DOHH2 (cell line): Measurements from ENCODE around the gene FNDC4.
A peak's percentile ranks its signal among the peaks of the same experiment; 100 is the strongest.

Source experiments
- H3F3A ChIP-seq: fragments of 200-600 bp; sonication (generic), shearing (Covaris generic); 2 replicates; pipeline ENCODE4 v1.6.0; 2016; ENCODE audit warnings: antibody characterized with exemption, mild to moderate bottlenecking; ENCODE audit not compliant: control insufficient read depth, insufficient read depth
- H3K27ac ChIP-seq: fragments of 200-600 bp; sonication (generic); 2 replicates; pipeline ENCODE4 v1.5.1; 2014; ENCODE audit warnings: low read depth, mild to moderate bottlenecking, low read length, moderate library complexity
- H3K27me3 ChIP-seq: fragments of 200-600 bp; sonication (generic); 2 replicates; pipeline ENCODE4 v1.6.1; 2014; ENCODE audit warnings: mild to moderate bottlenecking, low read length, mixed read lengths; ENCODE audit not compliant: control insufficient read depth
- H3K36me3 ChIP-seq: fragments of 200-600 bp; sonication (generic); 2 replicates; pipeline ENCODE4 v1.6.1; 2014; ENCODE audit warnings: mild to moderate bottlenecking, low read length, moderate library complexity, mixed read lengths; ENCODE audit not compliant: control insufficient read depth
- H3K4me1 ChIP-seq: fragments of 200-600 bp; sonication (generic); 2 replicates; pipeline ENCODE4 v1.6.1; 2014; ENCODE audit warnings: mild to moderate bottlenecking, low read length, mixed read lengths; ENCODE audit not compliant: control insufficient read depth
- H3K4me2 ChIP-seq: fragments of 200-600 bp; sonication (generic); 2 replicates; pipeline ENCODE4 v1.6.0; 2014; ENCODE audit warnings: mild to moderate bottlenecking, low read length, moderate library complexity
- H3K4me3 ChIP-seq: fragments of 200-600 bp; sonication (generic); 2 replicates; pipeline ENCODE4 v1.5.1; 2014; ENCODE audit warnings: mild to moderate bottlenecking, low read length, mixed read lengths
- H3K79me2 ChIP-seq: fragments of 200-600 bp; sonication (generic); 2 replicates; pipeline ENCODE4 v1.6.1; 2014; ENCODE audit warnings: mild to moderate bottlenecking, low read length, mixed read lengths; ENCODE audit not compliant: control insufficient read depth
- H3K9me2 ChIP-seq: fragments of 200-600 bp; sonication (generic); replicated peaks from 2 replicates; pipeline ENCODE4 v1.6.1; 2014; ENCODE audit warnings: mild to moderate bottlenecking, low read length, mixed read lengths; ENCODE audit not compliant: control insufficient read depth
- H3K9me3 ChIP-seq: fragments of 200-600 bp; sonication (generic); 2 replicates; pipeline ENCODE4 v1.6.1; 2014; ENCODE audit warnings: antibody characterized with exemption, low read length, mixed read lengths; ENCODE audit not compliant: control insufficient read depth, insufficient read depth
- H4K20me1 ChIP-seq: fragments of 200-600 bp; sonication (generic); 2 replicates; pipeline ENCODE4 v1.6.0; 2014; ENCODE audit warnings: low read depth, mild to moderate bottlenecking, antibody characterized with exemption, low read length, moderate library complexity; ENCODE audit not compliant: control insufficient read depth, insufficient read depth
- CTCF ChIP-seq: fragments of 200-600 bp; sonication (generic); IDR thresholded peaks from one replicate; pipeline ENCODE4 v1.5.1; 2014; ENCODE audit warnings: antibody characterized with exemption, mild to moderate bottlenecking, low read depth, low read length; ENCODE audit not compliant: poor library complexity, severe bottlenecking
- EZH2phosphoT487 ChIP-seq: fragments of 200-600 bp; sonication (generic); IDR thresholded peaks from 2 replicates; pipeline ENCODE4 v1.6.1; 2017; ENCODE audit warnings: borderline replicate concordance, mild to moderate bottlenecking, antibody characterized with exemption, low read length, moderate library complexity, mixed read lengths

The FNDC4 gene

DNA sequence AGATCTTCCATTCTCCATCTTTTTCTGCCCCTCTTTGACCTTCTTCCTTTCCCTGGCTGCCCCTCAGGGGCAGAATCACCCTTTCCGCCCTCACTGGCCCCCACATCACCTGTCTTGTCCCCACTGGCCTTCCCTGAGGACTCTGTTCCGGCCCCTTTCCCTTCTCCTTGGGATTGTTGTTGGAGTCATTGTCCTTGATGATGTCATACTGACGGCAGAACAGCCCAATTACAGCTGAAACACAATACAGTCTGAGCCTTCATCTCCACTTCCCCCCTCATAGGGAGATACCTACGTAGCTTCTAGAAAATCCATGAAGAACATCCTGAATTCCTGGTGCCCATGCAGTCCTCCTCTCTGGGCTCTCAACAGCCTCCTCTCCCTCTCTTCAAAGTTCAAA lies 2.4 kb downstream of the FNDC4 start:
- H3K36me3 ChIP-seq: no peaks in the 10 kb centered on the region
- H3K9me3 ChIP-seq: no peaks in the 10 kb centered on the region
- H3K79me2 ChIP-seq: no peaks in the 10 kb centered on the region
- no peak overlapping the region for H3K4me3 ChIP-seq
- no peak for TF ChIP-seq CTCF
- TF ChIP-seq EZH2phosphoT487: no peak
- H4K20me1 ChIP-seq: no peaks in the 10 kb centered on the region
- no peaks in the 10 kb centered on the region for H3F3A ChIP-seq
- no peak overlapping the region for H3K4me2 ChIP-seq
- peaks cover 15% of the 10 kb centered on the region for H3K4me1 ChIP-seq
- H3K27me3 ChIP-seq: peaks cover 10% of the 10 kb centered on the region; the same call in 1 of the 2 replicates
- H3K27ac ChIP-seq: no peak overlapping the region
- H3K9me2 ChIP-seq: no peaks in the 10 kb centered on the region

DNA sequence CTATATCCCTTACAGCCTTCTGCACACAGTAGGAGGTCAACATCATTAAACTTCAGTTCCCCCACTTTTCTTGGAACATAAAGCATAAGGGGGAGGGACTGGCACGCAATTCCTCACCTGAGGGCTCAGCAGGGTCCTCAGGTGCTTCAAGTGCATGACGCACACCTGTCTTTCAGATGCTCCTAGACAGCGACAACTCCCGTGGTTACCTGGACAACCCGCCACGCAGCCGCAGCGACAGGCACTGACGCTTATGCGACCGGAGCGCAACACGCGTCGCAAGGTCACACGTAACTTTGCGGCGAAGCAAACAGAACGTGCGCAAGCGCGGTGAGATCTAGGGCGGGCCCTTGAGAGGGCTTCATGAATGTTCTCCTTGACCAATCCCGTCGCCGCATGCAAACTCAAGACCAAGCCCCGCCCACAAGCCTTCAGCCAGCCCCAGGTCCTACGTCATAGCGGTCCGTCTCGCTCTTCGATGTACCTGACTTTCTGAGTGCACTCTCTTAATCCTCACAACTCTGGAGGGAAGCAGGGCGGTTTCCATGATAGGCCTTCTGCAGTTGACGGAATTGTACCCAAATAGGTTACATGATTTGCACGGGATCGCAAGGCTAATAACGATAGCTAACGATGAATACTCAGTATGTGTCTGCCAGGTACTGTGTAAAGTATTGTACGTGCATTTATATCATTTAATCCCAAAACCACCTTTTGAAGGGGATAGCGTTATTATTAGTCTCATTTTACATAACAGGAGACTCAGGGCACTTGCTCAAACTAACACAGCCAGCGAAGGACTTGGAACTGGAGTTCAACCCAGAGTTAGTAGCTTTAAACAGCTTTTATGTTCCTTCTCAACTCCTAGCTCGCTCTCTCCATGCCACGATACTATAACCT lies 5.3 kb downstream of the FNDC4 start, which contains the start of gene IFT172:
IFT172 (minus strand) TSS at position 246 of the 900 bp plus-strand sequence; CDS start at position 156, 90 bp downstream.
- Histone ChIP-seq H4K20me1 (no peaks in the 10 kb centered on the region), H3K36me3 (no peaks in the 10 kb centered on the region), H3K9me2 (no peaks in the 10 kb centered on the region), H3K4me1 (peaks cover 26% of the 10 kb centered on the region), H3K79me2 (no peaks in the 10 kb centered on the region), H3K9me3 (no peaks in the 10 kb centered on the region), H3K4me2 (peak within 1 kb of the TSS; percentile 80), H3K27me3 (no peaks in the 10 kb centered on the region), H3K27ac (no peak within 1 kb of the TSS), H3F3A (no peaks in the 10 kb centered on the region), H3K4me3 (peak within 1 kb of the TSS; percentile 76)
- TF ChIP-seq CTCF (no peak), EZH2phosphoT487 (no peak)

- Histone ChIP-seq H3K4me2 (peak overlapping the region; percentile 80), H3F3A (no peaks in the 10 kb centered on the region), H3K79me2 (no peaks in the 10 kb centered on the region), H3K36me3 (no peaks in the 10 kb centered on the region), H3K9me2 (no peaks in the 10 kb centered on the region), H3K27me3 (no peaks in the 10 kb centered on the region), H3K9me3 (no peaks in the 10 kb centered on the region), H3K4me1 (peaks cover 26% of the 10 kb centered on the region), H4K20me1 (no peaks in the 10 kb centered on the region), H3K27ac (no peak overlapping the region), H3K4me3 (peak overlapping the region; percentile 76)
- TF ChIP-seq EZH2phosphoT487: no peak
Observed at GRCh38 chr2:27489118-27489497, 5.9 kb downstream of the FNDC4 start.

DNA sequence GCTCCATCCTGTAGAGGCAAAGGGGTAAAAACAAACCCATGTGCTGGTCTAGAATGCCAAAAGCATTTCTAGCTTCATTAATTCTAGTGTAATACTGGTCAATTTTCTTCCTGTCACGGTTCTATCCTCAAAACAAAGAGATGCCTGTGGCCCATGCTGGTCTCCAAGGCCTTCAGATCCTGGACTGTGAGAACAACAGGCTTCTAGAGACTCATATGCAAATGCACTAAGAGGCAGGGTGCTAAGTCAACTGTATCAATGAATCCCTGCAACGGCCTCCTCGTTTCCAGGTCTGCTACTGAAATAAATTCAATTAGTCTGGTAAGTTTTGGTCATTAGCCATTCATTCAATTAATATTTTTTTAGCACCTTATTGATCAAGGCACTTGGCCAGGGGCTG lies 9.5 kb downstream of the FNDC4 start:
- no peaks in the 10 kb centered on the region for H3K27me3 ChIP-seq
- no peaks in the 10 kb centered on the region for H4K20me1 ChIP-seq
- H3K9me2 ChIP-seq: no peaks in the 10 kb centered on the region
- H3K4me1 ChIP-seq: peaks cover 26% of the 10 kb centered on the region
- no peaks in the 10 kb centered on the region for H3K9me3 ChIP-seq
- TF ChIP-seq CTCF (no peak), EZH2phosphoT487 (no peak)
- H3F3A ChIP-seq: no peaks in the 10 kb centered on the region
- no peaks in the 10 kb centered on the region for H3K79me2 ChIP-seq
- no peak overlapping the region for H3K4me3 ChIP-seq
- H3K27ac ChIP-seq: no peak overlapping the region
- H3K4me2 ChIP-seq: peak overlapping the region; percentile 25
- no peaks in the 10 kb centered on the region for H3K36me3 ChIP-seq
